CD4-positive, CD25-positive, alpha-beta regulatory T cell (primary cell): ENCODE measurements around the gene ZMAT5. TPM values are rescaled to one million over a fixed set of nuclear protein-coding genes. Genes with fewer than 3 reads are reported as not detected.

Experiments used
- ATAC-seq, 2 donors: fragments of 150-1000 bp; cut with Tn5 transposase; one replicate each; pipeline ENCODE4 v1.10.0; 2021; ENCODE audit warnings: low read depth in 2 of 2, moderate number of reproducible peaks in 2 of 2, moderate library complexity in 1 of 2
- DNase-seq, 3 donors: peaks; one replicate each; pipeline versions ENCODE4 v3.0.0 to v3.0.0-alpha.2; 2012 to 2022; ENCODE audit warnings: mixed read lengths in 1 of 3
- H3K27ac ChIP-seq: one replicate; pipeline ENCODE4 v1.7.0; 2013; ENCODE audit warnings: mild to moderate bottlenecking, low read length; ENCODE audit not compliant: insufficient read depth, poor library complexity, severe bottlenecking
- H3K27me3 ChIP-seq: one replicate; pipeline ENCODE4 v1.7.0; 2013; ENCODE audit warnings: low read length; ENCODE audit not compliant: control insufficient read depth, insufficient read depth
- H3K36me3 ChIP-seq: one replicate; pipeline ENCODE4 v1.7.0; 2013; ENCODE audit warnings: mild to moderate bottlenecking, low read length, moderate library complexity; ENCODE audit not compliant: control insufficient read depth, insufficient read depth
- H3K4me1 ChIP-seq: 2 replicates; pipeline ENCODE4 v1.7.0; 2013; ENCODE audit warnings: mild to moderate bottlenecking, low read length; ENCODE audit not compliant: insufficient read depth, control insufficient read depth, poor library complexity, severe bottlenecking
- H3K4me3 ChIP-seq: one replicate; pipeline ENCODE4 v1.7.0; 2013; ENCODE audit warnings: low read depth, mild to moderate bottlenecking, low read length, moderate library complexity
- H3K9me3 ChIP-seq, 2 experiments: 1 replicate in 1 of 2; 2 replicates in 1 of 2; pipeline ENCODE4 v1.7.0; 2013; ENCODE audit warnings: low read length in 2 of 2, mild to moderate bottlenecking in 1 of 2, moderate library complexity in 1 of 2; ENCODE audit not compliant: control insufficient read depth in 2 of 2
- H3K27ac Mint-ChIP-seq, 3 donors: one replicate each; pipeline ENCODE4 v1.8.0; 2020 to 2022; ENCODE audit warnings: mild to moderate bottlenecking in 3 of 3, mixed read lengths in 3 of 3, moderate library complexity in 2 of 3
- H3K27me3 Mint-ChIP-seq: one replicate; pipeline ENCODE4 v1.8.0; 2022; ENCODE audit warnings: mild to moderate bottlenecking, mixed read lengths
- H3K36me3 Mint-ChIP-seq: one replicate; pipeline ENCODE4 v1.8.0; 2020; ENCODE audit warnings: mixed read lengths
- H3K4me1 Mint-ChIP-seq, 4 donors: one replicate each; pipeline ENCODE4 v1.8.0; 2020 to 2022; ENCODE audit warnings: mixed read lengths in 4 of 4, mild to moderate bottlenecking in 1 of 4
- H3K4me3 Mint-ChIP-seq, 4 donors: one replicate each; pipeline ENCODE4 v1.8.0; 2020 to 2022; ENCODE audit warnings: mild to moderate bottlenecking in 4 of 4, mixed read lengths in 4 of 4, moderate library complexity in 3 of 4
- H3K9me3 Mint-ChIP-seq, 7 donors: one replicate each; pipeline ENCODE4 v1.8.0; 2020 to 2022; ENCODE audit warnings: mixed read lengths in 7 of 7, mild to moderate bottlenecking in 3 of 7, moderate library complexity in 2 of 7
- polyA plus RNA-seq, 4 donors: library from polyadenylated mRNA; unstranded; fragments of 300-500 nt; fragmentation: Illumina TruSeq; gene quantifications; one replicate each; pipeline ENCODE4 v1.2.3, GENCODE V29; 2021
- total RNA-seq: library from RNA; stranded (reverse); gene quantifications from one replicate; pipeline ENCODE4 v1.2.3, GENCODE V29; 2022

Gene ZMAT5
- total and polyA plus RNA-seq, 5 donors from 2014 or later = 18.6 to 69.9 (median 62.1) TPM

- Mint-ChIP-seq H3K36me3 (peaks cover 17% of the 10 kb centered on the region), H3K9me3 (peaks cover 0 to 2% (median 0%) of the 10 kb centered on the region in 7 donors), H3K27me3 (no peaks in the 10 kb centered on the region), H3K4me3 (peak overlapping the region in 3 of 4 donors; percentile 52 to 99 (median 61)), H3K4me1 (peaks cover 3 to 44% (median 34%) of the 10 kb centered on the region in 4 donors), H3K27ac (no peak overlapping the region)
- no peak overlapping the region for H3K27ac ChIP-seq
- DNase-seq (no peak), ATAC-seq (no peak)
- H3K27me3 ChIP-seq = no peaks in the 10 kb centered on the region
- peaks cover 17% of the 10 kb centered on the region for H3K4me1 ChIP-seq
- no peaks in the 10 kb centered on the region for H3K9me3 ChIP-seq
- H3K36me3 ChIP-seq = peaks cover 17% of the 10 kb centered on the region
- H3K4me3 ChIP-seq = no peak overlapping the region
Measured at GRCh38 chr22:29769723-29770321, 3.0 kb upstream of the ZMAT5 start.

GRCh38 chr22:29768052-29768693, 1.4 kb upstream of the ZMAT5 start:
- Histone ChIP-seq H3K36me3 (peaks cover 17% of the 10 kb centered on the region), H3K9me3 (no peaks in the 10 kb centered on the region), H3K4me1 (peaks cover 17% of the 10 kb centered on the region), H3K27me3 (no peaks in the 10 kb centered on the region), H3K27ac (peak overlapping the region; percentile 86), H3K4me3 (peak overlapping the region; percentile 95)
- no peak for ATAC-seq
- Mint-ChIP-seq H3K27ac (peak overlapping the region in 2 of 3 donors; percentile 96 to 99), H3K9me3 (peaks cover 0 to 2% (median 0%) of the 10 kb centered on the region in 7 donors), H3K27me3 (no peaks in the 10 kb centered on the region), H3K4me3 (peak overlapping the region; percentile 95 to 99 (median 99)), H3K4me1 (peaks cover 3 to 51% (median 35%) of the 10 kb centered on the region in 4 donors), H3K36me3 (peaks cover 17% of the 10 kb centered on the region)
- no peak for DNase-seq

- Mint-ChIP-seq H3K27ac (peak within 1 kb of the TSS; percentile 96 to 99 (median 99)), H3K27me3 (no peaks in the 10 kb centered on the region), H3K4me1 (peaks cover 3 to 51% (median 35%) of the 10 kb centered on the region in 4 donors), H3K36me3 (peaks cover 16% of the 10 kb centered on the region), H3K4me3 (peak within 1 kb of the TSS; percentile 95 to 99 (median 99)), H3K9me3 (peaks cover 0 to 2% (median 0%) of the 10 kb centered on the region in 7 donors)
- Histone ChIP-seq H3K27me3 (no peaks in the 10 kb centered on the region), H3K4me3 (peak within 1 kb of the TSS; percentile 95), H3K36me3 (peaks cover 17% of the 10 kb centered on the region), H3K27ac (peak within 1 kb of the TSS; percentile 86), H3K9me3 (no peaks in the 10 kb centered on the region), H3K4me1 (peaks cover 17% of the 10 kb centered on the region)
- DNase-seq = peak; percentile 91 to 95 (median 94)
- ATAC-seq = peak; percentile 76 to 80
Measured at GRCh38 chr22:29767171-29768051, 604 bp upstream of the ZMAT5 start, which contains the start of gene UQCR10. TSS of gene UQCR10 (plus strand) at chr22:29767369. CDS start at chr22:29767399, 30 bp downstream.

GRCh38 chr22:29765905-29766631, 739 bp downstream of the ZMAT5 start:
- peak in 1 of 3 donors; percentile 46 for DNase-seq
- Mint-ChIP-seq H3K27me3 (no peaks in the 10 kb centered on the region), H3K27ac (peak overlapping the region; percentile 96 to 99 (median 99)), H3K36me3 (peaks cover 12% of the 10 kb centered on the region), H3K9me3 (peaks cover 0 to 2% (median 0%) of the 10 kb centered on the region in 7 donors), H3K4me1 (peaks cover 3 to 51% (median 33%) of the 10 kb centered on the region in 4 donors), H3K4me3 (peak overlapping the region; percentile 95 to 99 (median 99))
- no peak for ATAC-seq
- peak overlapping the region; percentile 95 for H3K4me3 ChIP-seq
- peak overlapping the region; percentile 86 for H3K27ac ChIP-seq
- no peaks in the 10 kb centered on the region for H3K9me3 ChIP-seq
- H3K4me1 ChIP-seq = peaks cover 17% of the 10 kb centered on the region
- H3K27me3 ChIP-seq = no peaks in the 10 kb centered on the region
- H3K36me3 ChIP-seq = peaks cover 14% of the 10 kb centered on the region

- DNase-seq = no peak
- H3K4me3 ChIP-seq = no peak overlapping the region
- H3K27me3 ChIP-seq = no peaks in the 10 kb centered on the region
- no peaks in the 10 kb centered on the region for H3K9me3 ChIP-seq
- H3K4me1 ChIP-seq = peaks cover 6% of the 10 kb centered on the region
- no peaks in the 10 kb centered on the region for H3K36me3 Mint-ChIP-seq
- no peaks in the 10 kb centered on the region for H3K27me3 Mint-ChIP-seq
- no peak overlapping the region for H3K27ac ChIP-seq
- peaks cover 7 to 36% (median 18%) of the 10 kb centered on the region in 4 donors for H3K4me1 Mint-ChIP-seq
- H3K4me3 Mint-ChIP-seq = no peak overlapping the region
- peaks cover 0 to 2% (median 0%) of the 10 kb centered on the region in 7 donors for H3K9me3 Mint-ChIP-seq
- no peak overlapping the region for H3K27ac Mint-ChIP-seq
- H3K36me3 ChIP-seq = no peaks in the 10 kb centered on the region
- ATAC-seq = no peak
Measured at GRCh38 chr22:29762263-29762662, 4.5 kb downstream of the ZMAT5 start.

- Histone ChIP-seq H3K27ac (no peak overlapping the region), H3K4me1 (no peaks in the 10 kb centered on the region), H3K27me3 (no peaks in the 10 kb centered on the region), H3K36me3 (no peaks in the 10 kb centered on the region), H3K4me3 (no peak overlapping the region), H3K9me3 (no peaks in the 10 kb centered on the region)
- no peak overlapping the region for H3K27ac Mint-ChIP-seq
- ATAC-seq (no peak), DNase-seq (no peak)
- no peak overlapping the region for H3K4me3 Mint-ChIP-seq
- H3K9me3 Mint-ChIP-seq = no peaks in the 10 kb centered on the region
- peaks cover 3% of the 10 kb centered on the region for H3K36me3 Mint-ChIP-seq
- H3K27me3 Mint-ChIP-seq = no peaks in the 10 kb centered on the region
- peaks cover 0 to 5% (median 3%) of the 10 kb centered on the region in 4 donors for H3K4me1 Mint-ChIP-seq
Measured at GRCh38 chr22:29758959-29759358, 7.8 kb downstream of the ZMAT5 start.

- H3K27me3 ChIP-seq = no peaks in the 10 kb centered on the region
- H3K4me1 ChIP-seq = no peaks in the 10 kb centered on the region
- H3K9me3 ChIP-seq = no peaks in the 10 kb centered on the region
- Mint-ChIP-seq H3K4me1 (peaks cover 0 to 5% (median 3%) of the 10 kb centered on the region in 4 donors), H3K27ac (no peak overlapping the region), H3K36me3 (peaks cover 3% of the 10 kb centered on the region), H3K9me3 (no peaks in the 10 kb centered on the region), H3K27me3 (no peaks in the 10 kb centered on the region), H3K4me3 (no peak overlapping the region)
- no peak overlapping the region for H3K4me3 ChIP-seq
- no peak overlapping the region for H3K27ac ChIP-seq
- DNase-seq (no peak), ATAC-seq (no peak)
- no peaks in the 10 kb centered on the region for H3K36me3 ChIP-seq
Measured at GRCh38 chr22:29758068-29758622, 8.7 kb downstream of the ZMAT5 start.
